Neural cell (in vitro differentiated cells): Measurements from ENCODE around the gene LZTFL1. TPM values are rescaled to one million over a fixed set of nuclear protein-coding genes. Genes with fewer than 3 reads are reported as not detected.

Experiments used
- H2AFZ ChIP-seq: fragments of 200-600, 300-800 bp; sonication (generic), shearing (Covaris generic); 2 replicates; pipeline ENCODE4 v1.6.0; 2014; ENCODE audit warnings: low read depth, mild to moderate bottlenecking, antibody characterized with exemption, low read length, moderate library complexity
- H3F3A ChIP-seq: fragments of 200-600 bp; shearing (Covaris generic); 2 replicates; pipeline ENCODE4 v1.6.1; 2016; ENCODE audit warnings: mild to moderate bottlenecking, moderate library complexity, mixed read lengths, antibody characterized with exemption, low read length; ENCODE audit not compliant: insufficient read depth, poor library complexity, severe bottlenecking
- H3K27ac ChIP-seq: fragments of 200-600, 300-800 bp; sonication (generic), shearing (Covaris generic); 2 replicates; pipeline ENCODE4 v1.5.1; 2014; ENCODE audit warnings: mild to moderate bottlenecking, low read length, moderate library complexity
- H3K27me3 ChIP-seq: fragments of 300-800, 200-600 bp; sonication (generic), shearing (Covaris generic); 2 replicates; pipeline ENCODE4 v1.6.0; 2014; ENCODE audit warnings: mild to moderate bottlenecking, low read depth, low read length, moderate library complexity; ENCODE audit not compliant: insufficient read depth
- H3K36me3 ChIP-seq: fragments of 300-800, 200-600 bp; sonication (generic), shearing (Covaris generic); 2 replicates; pipeline ENCODE4 v1.5.1; 2014; ENCODE audit warnings: mild to moderate bottlenecking, antibody characterized with exemption, low read length, moderate library complexity; ENCODE audit not compliant: insufficient read depth
- H3K4me2 ChIP-seq: fragments of 300-800, 200-600 bp; sonication (generic), shearing (Covaris generic); 2 replicates; pipeline ENCODE4 v1.6.0; 2014; ENCODE audit warnings: mild to moderate bottlenecking, low read length
- H3K4me3 ChIP-seq: fragments of 300-800, 200-600 bp; sonication (generic), shearing (Covaris generic); 2 replicates; pipeline ENCODE4 v1.5.1; 2014; ENCODE audit warnings: mild to moderate bottlenecking, low read length, moderate library complexity
- H3K79me2 ChIP-seq: fragments of 200-600 bp; shearing (Covaris generic); replicated peaks from 2 replicates; pipeline ENCODE4 v1.6.0; 2014; ENCODE audit warnings: mild to moderate bottlenecking, low read length, moderate library complexity; ENCODE audit not compliant: insufficient read depth
- H3K9ac ChIP-seq: fragments of 300-800, 200-600 bp; sonication (generic), shearing (Covaris generic); 2 replicates; pipeline ENCODE4 v1.6.1; 2016; ENCODE audit warnings: mild to moderate bottlenecking, low read length, mixed read lengths
- H3K9me2 ChIP-seq: fragments of 200-600 bp; shearing (Covaris generic); 2 replicates; pipeline ENCODE4 v1.6.1; 2016; ENCODE audit warnings: mild to moderate bottlenecking, low read length, mixed read lengths; ENCODE audit not compliant: insufficient read depth
- H3K9me3 ChIP-seq: fragments of 200-600, 300-800 bp; sonication (generic), shearing (Covaris generic); 2 replicates; pipeline ENCODE4 v1.6.1; 2016; ENCODE audit warnings: mild to moderate bottlenecking, mixed run types, low read length, moderate library complexity, mixed read lengths
- H4K20me1 ChIP-seq: fragments of 200-600 bp; shearing (Covaris generic); 2 replicates; pipeline ENCODE4 v1.6.1; 2016; ENCODE audit warnings: mild to moderate bottlenecking, mixed run types; ENCODE audit not compliant: insufficient read depth
- CTCF ChIP-seq: fragments of 450-650 bp; IDR thresholded peaks from 2 replicates; pipeline ENCODE4 v1.5.1; 2014; ENCODE audit warnings: antibody characterized with exemption, mild to moderate bottlenecking, moderate library complexity; ENCODE audit not compliant: poor library complexity, severe bottlenecking
- EP300 ChIP-seq: fragments of 450-650 bp; conservative IDR thresholded peaks from 2 replicates; pipeline ENCODE4 v1.6.1; 2014; ENCODE audit warnings: antibody characterized with exemption, mild to moderate bottlenecking, moderate library complexity; ENCODE audit not compliant: poor library complexity, severe bottlenecking
- EZH2 ChIP-seq: fragments of 200-600, 300-800 bp; shearing (Covaris generic), sonication (generic); IDR thresholded peaks from 2 replicates; pipeline ENCODE4 v1.6.1; 2014; ENCODE audit warnings: antibody characterized with exemption, low read length, borderline replicate concordance, mild to moderate bottlenecking; ENCODE audit not compliant: insufficient read depth, poor library complexity, severe bottlenecking
- MXI1 ChIP-seq: fragments of 450-650 bp; conservative IDR thresholded peaks from 2 replicates; pipeline ENCODE4 v1.6.1; 2014; ENCODE audit warnings: antibody characterized with exemption, mild to moderate bottlenecking; ENCODE audit not compliant: poor library complexity, severe bottlenecking
- POLR2AphosphoS5 ChIP-seq: IDR thresholded peaks from 2 replicates; pipeline ENCODE4 v1.6.1; 2012
- RAD21 ChIP-seq: fragments of 450-650 bp; conservative IDR thresholded peaks from 2 replicates; pipeline ENCODE4 v1.6.1; 2014; ENCODE audit warnings: antibody characterized with exemption, mild to moderate bottlenecking, moderate library complexity
- REST ChIP-seq: IDR thresholded peaks from 2 replicates; pipeline ENCODE4 v1.6.1; 2012; ENCODE audit warnings: borderline replicate concordance
- SMC3 ChIP-seq: fragments of 450-650 bp; conservative IDR thresholded peaks from 2 replicates; pipeline ENCODE4 v1.6.1; 2014; ENCODE audit warnings: antibody characterized with exemption, mild to moderate bottlenecking, moderate library complexity; ENCODE audit not compliant: poor library complexity
- TAF1 ChIP-seq: IDR thresholded peaks from 2 replicates; pipeline ENCODE4 v1.6.1; 2012; ENCODE audit warnings: low read depth
- polyA plus RNA-seq: library from polyadenylated mRNA; depleted of rRNA; stranded (reverse); fragments of >200 nt; gene quantifications from 2 replicates; pipeline ENCODE4 v1.2.3, GENCODE V29; 2014

Gene LZTFL1
- polyA plus RNA-seq, 1 donor from 2014 or later: 26.8 TPM

GRCh38 chr3:45844616-45845015 is 2.7 kb upstream of the LZTFL1 start:
- Histone ChIP-seq H3K27me3 (peaks cover 12% of the 10 kb centered on the region), H3K4me3 (no peak overlapping the region)
- no peak for TF ChIP-seq POLR2AphosphoS5
- no peak for TF ChIP-seq RAD21
- no peak for TF ChIP-seq SMC3
- no peak for TF ChIP-seq TAF1
- no peak for TF ChIP-seq MXI1
- no peak for TF ChIP-seq EP300

GRCh38 chr3:45842851-45843625 is 1.1 kb upstream of the LZTFL1 start:
- Histone ChIP-seq H3K27ac (no peak overlapping the region), H3K27me3 (peaks cover 12% of the 10 kb centered on the region), H2AFZ (no peak overlapping the region), H3K36me3 (no peaks in the 10 kb centered on the region), H3K79me2 (peaks cover 16% of the 10 kb centered on the region), H3K9ac (no peak overlapping the region), H3K9me2 (no peaks in the 10 kb centered on the region), H3K9me3 (no peaks in the 10 kb centered on the region), H3K4me2 (no peak overlapping the region), H4K20me1 (no peaks in the 10 kb centered on the region), H3F3A (no peaks in the 10 kb centered on the region), H3K4me3 (no peak overlapping the region)
- TF ChIP-seq SMC3: no peak
- no peak for TF ChIP-seq EP300
- TF ChIP-seq MXI1: no peak
- no peak for TF ChIP-seq REST
- no peak for TF ChIP-seq POLR2AphosphoS5
- TF ChIP-seq EZH2: no peak

More at GRCh38 chr3:45844616-45845015, 2.7 kb upstream of the LZTFL1 start:
- Histone ChIP-seq H3F3A (no peaks in the 10 kb centered on the region), H3K36me3 (no peaks in the 10 kb centered on the region), H3K9me2 (no peaks in the 10 kb centered on the region), H3K27ac (no peak overlapping the region), H3K9me3 (no peaks in the 10 kb centered on the region), H4K20me1 (no peaks in the 10 kb centered on the region), H3K4me2 (no peak overlapping the region), H3K79me2 (peaks cover 16% of the 10 kb centered on the region), H3K9ac (no peak overlapping the region), H2AFZ (no peak overlapping the region)

GRCh38 chr3:45841420-45841756 is 531 bp downstream of the LZTFL1 start:
- no peaks in the 10 kb centered on the region for H4K20me1 ChIP-seq
- H3K36me3 ChIP-seq: no peaks in the 10 kb centered on the region
- H3K79me2 ChIP-seq: peaks cover 16% of the 10 kb centered on the region
- H3K9me2 ChIP-seq: no peaks in the 10 kb centered on the region
- TF ChIP-seq TAF1 (no peak), EZH2 (no peak), POLR2AphosphoS5 (no peak), CTCF (no peak), EP300 (no peak), SMC3 (no peak), MXI1 (no peak), RAD21 (no peak), REST (no peak)
- H3K9me3 ChIP-seq: no peaks in the 10 kb centered on the region
- H2AFZ ChIP-seq: peak overlapping the region; percentile 91
- peaks cover 4% of the 10 kb centered on the region for H3K27me3 ChIP-seq
- H3K27ac ChIP-seq: peak overlapping the region; percentile 44
- H3K4me2 ChIP-seq: peak overlapping the region; percentile 77
- H3F3A ChIP-seq: no peaks in the 10 kb centered on the region
- H3K9ac ChIP-seq: peak overlapping the region; percentile 74
- H3K4me3 ChIP-seq: peak overlapping the region; percentile 98
